Tibial artery (tissue), 4 donors: ENCODE results near the gene ALDH16A1.

Experiments
- DNase-seq, 2 donors: peaks; one replicate each; pipeline ENCODE4 v3.0.0-alpha.2; 2019
- H3K27ac ChIP-seq, 2 donors: fragments of 200-600 bp; sonication (generic) in 1 of 2; 1 replicate in 1 of 2; 2 replicates in 1 of 2; pipeline ENCODE4 v1.5.1; 2018 to 2019; ENCODE audit warnings: mild to moderate bottlenecking in 1 of 2
- H3K27me3 ChIP-seq, 2 donors: fragments of 200-600 bp; sonication (generic) in 1 of 2; one replicate each; pipeline versions ENCODE4 v1.5.1 to v1.6.0; 2016 to 2019
- H3K36me3 ChIP-seq, 3 donors: fragments of 200-600 bp; sonication (generic) in 2 of 3; one replicate each; pipeline ENCODE4 v1.5.1; 2016 to 2019; ENCODE audit warnings: mild to moderate bottlenecking in 2 of 3
- H3K4me1 ChIP-seq, 4 donors: fragments of 200-600 bp; sonication (generic) in 2 of 4; 1 replicate in 3 of 4; 2 replicates in 1 of 4; pipeline ENCODE4 v1.5.1; 2016 to 2019
- H3K4me3 ChIP-seq, 2 donors: fragments of 200-600 bp; sonication (generic) in 1 of 2; 1 replicate in 1 of 2; 2 replicates in 1 of 2; pipeline ENCODE4 v1.5.1; 2018 to 2019; ENCODE audit warnings: mild to moderate bottlenecking in 2 of 2
- H3K9me3 ChIP-seq, 3 donors: fragments of 200-600 bp; sonication (generic) in 1 of 3; one replicate each; pipeline ENCODE4 v1.5.1; 2016 to 2019
- CTCF ChIP-seq, 2 experiments: fragments of 200-600 bp in 1 of 2; fragments of 450-650 bp in 1 of 2; IDR thresholded peaks; one replicate each; pipeline ENCODE4 v1.5.1; 2017 to 2019; ENCODE audit warnings: antibody characterized with exemption in 2 of 2, mild to moderate bottlenecking in 1 of 2, moderate library complexity in 1 of 2
- intact Hi-C: fragments of 100-400 bp; cut with DNase I; formaldehyde crosslinking; loops from one replicate; pipeline ENCODE4 v1.15.0; 2023; ENCODE audit warnings: low total_unique reads

Gene ALDH16A1

GRCh38 chr19:49489601-49490167, 36.7 kb downstream of the ALDH16A1 start:
- TF ChIP-seq CTCF (IDR thresholded peaks at IDR 0.05) = no peak
- peaks cover 0 to 29% (median 26%) of the 10 kb centered on the region in 4 donors for H3K4me1 ChIP-seq
- no peak for DNase-seq
- intact Hi-C loops = loop anchor here (10.0 kb wide), 1 partner anchor 185 kb away; the partner anchor contains the start of gene PRMT1
- no peaks in the 10 kb centered on the region for H3K27me3 ChIP-seq
- H3K27ac ChIP-seq = peak overlapping the region; percentile 83 to 84
- H3K36me3 ChIP-seq = peaks cover 32 to 48% (median 41%) of the 10 kb centered on the region in 3 donors
- H3K9me3 ChIP-seq = no peaks in the 10 kb centered on the region
- H3K4me3 ChIP-seq = peak overlapping the region in 1 of 2 donors; percentile 89

- Histone ChIP-seq H3K4me1 (peaks cover 0 to 32% (median 29%) of the 10 kb centered on the region in 4 donors), H3K36me3 (peaks cover 32 to 48% (median 41%) of the 10 kb centered on the region in 3 donors), H3K27ac (peak overlapping the region; percentile 83 to 84), H3K9me3 (no peaks in the 10 kb centered on the region), H3K4me3 (no peak overlapping the region), H3K27me3 (no peaks in the 10 kb centered on the region)
- TF ChIP-seq CTCF (IDR thresholded peaks at IDR 0.05) = no peak
- no peak for DNase-seq
- intact Hi-C loops = loop anchor here (10.0 kb wide), 1 partner anchor 184 kb away; the partner anchor contains the start of gene PRMT1
These were observed 37.4 kb downstream of the ALDH16A1 start for GRCh38 chr19:49490287-49491029.

GRCh38 chr19:49491030-49491803, 38.2 kb downstream of the ALDH16A1 start:
- Histone ChIP-seq H3K9me3 (no peaks in the 10 kb centered on the region), H3K4me1 (peaks cover 0 to 35% (median 31%) of the 10 kb centered on the region in 4 donors), H3K36me3 (peaks cover 32 to 48% (median 41%) of the 10 kb centered on the region in 3 donors), H3K27ac (no peak overlapping the region), H3K27me3 (no peaks in the 10 kb centered on the region), H3K4me3 (no peak overlapping the region)
- DNase-seq = no peak
- intact Hi-C loops = loop anchor here (10.0 kb wide), 1 partner anchor 184 kb away; the partner anchor contains the start of gene PRMT1
- TF ChIP-seq CTCF (IDR thresholded peaks at IDR 0.05) = no peak

GRCh38 chr19:49491804-49492572, 39.0 kb downstream of the ALDH16A1 start:
- intact Hi-C loops = loop anchor here (10.0 kb wide), 1 partner anchor 183 kb away; the partner anchor contains the start of gene PRMT1
- no peak for TF ChIP-seq CTCF (IDR thresholded peaks at IDR 0.05)
- Histone ChIP-seq H3K27ac (no peak overlapping the region), H3K27me3 (no peaks in the 10 kb centered on the region), H3K4me1 (peaks cover 0 to 36% (median 31%) of the 10 kb centered on the region in 4 donors), H3K36me3 (peaks cover 32 to 48% (median 41%) of the 10 kb centered on the region in 3 donors), H3K4me3 (no peak overlapping the region), H3K9me3 (no peaks in the 10 kb centered on the region)
- no peak for DNase-seq
